Putamen (tissue), 1 donor: ENCODE data around the gene SOX5.

ENCODE experiments used
- DNase-seq: peaks from one replicate; pipeline ENCODE4 v3.0.0-alpha.2; 2016; ENCODE audit warnings: low spot score

The SOX5 gene

GRCh38 chr12:23949348-23950209 is at the start of gene SOX5:
TSS of gene SOX5 (minus strand) at chr12:23949670. CDS start at chr12:23949601, 69 bp downstream.
- DNase-seq: peak; percentile 48

DNA sequence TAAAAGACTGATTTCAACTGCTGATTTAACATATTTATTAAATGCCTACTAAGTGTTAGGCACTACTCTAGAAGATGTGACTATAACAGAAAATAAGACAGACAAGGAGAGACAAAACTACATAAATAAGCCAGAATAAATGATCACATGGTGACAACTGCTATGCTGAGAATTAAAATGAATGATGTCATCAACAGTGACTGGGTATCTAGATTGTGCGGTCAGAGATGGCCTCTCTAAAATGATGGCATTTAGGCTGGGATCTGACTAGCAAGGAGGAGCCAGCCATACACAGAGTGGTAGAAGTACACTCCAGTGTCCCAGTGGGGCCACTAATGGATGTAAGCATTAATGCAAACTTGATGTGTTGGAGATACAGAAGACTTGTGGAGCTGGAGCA is 37.6 kb upstream of the SOX5 start:
- DNase-seq: no peak

GRCh38 chr12:23980826-23981225 is 31.4 kb upstream of the SOX5 start:
- no peak for DNase-seq

DNA sequence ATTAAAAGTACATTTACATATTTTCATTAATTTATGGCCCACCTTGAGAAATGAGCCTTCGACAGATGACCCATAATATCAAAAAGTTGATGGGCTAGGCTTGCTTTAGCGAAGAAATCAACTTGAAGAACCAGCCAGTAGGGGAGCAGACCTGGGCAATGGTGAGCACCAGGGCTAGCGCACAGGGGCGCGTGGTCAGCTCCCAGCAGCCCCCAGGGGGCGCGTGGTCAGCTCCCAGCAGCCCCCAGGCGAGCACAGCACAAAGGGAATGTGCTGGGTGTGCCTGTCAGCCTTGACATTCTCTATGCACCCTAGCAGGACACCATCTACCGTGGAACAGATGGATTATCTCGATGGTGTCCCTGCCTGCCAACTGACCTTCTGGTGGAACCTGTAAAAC is 15.3 kb upstream of the SOX5 start:
- DNase-seq: no peak

GRCh38 chr12:23959826-23960225 is 10.4 kb upstream of the SOX5 start:
- DNase-seq: no peak

- DNase-seq: no peak
Measured at GRCh38 chr12:23954332-23954731, 4.9 kb upstream of the SOX5 start.

DNA sequence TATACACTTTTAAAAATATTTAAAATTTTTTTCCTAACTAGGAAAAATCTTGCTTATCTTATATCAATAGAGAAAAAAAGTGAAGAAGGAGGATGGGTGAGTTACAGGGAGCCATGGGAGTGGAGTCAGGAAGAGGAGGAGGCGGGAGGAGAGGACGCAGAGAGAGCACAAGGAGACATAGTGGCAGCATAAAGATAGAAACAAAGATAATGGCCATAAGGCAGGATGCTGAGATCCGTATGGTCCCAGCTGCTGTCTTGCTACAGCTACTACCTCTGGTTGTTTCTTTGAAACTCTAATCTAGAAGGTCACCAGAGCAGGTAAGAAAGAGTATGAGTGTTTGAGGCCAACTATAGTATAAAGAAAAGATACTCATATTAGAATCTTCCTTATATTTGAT is 2.6 kb upstream of the SOX5 start:
- DNase-seq: no peak

GRCh38 chr12:23950775-23951451 is 1.4 kb upstream of the SOX5 start:
- no peak for DNase-seq

DNA sequence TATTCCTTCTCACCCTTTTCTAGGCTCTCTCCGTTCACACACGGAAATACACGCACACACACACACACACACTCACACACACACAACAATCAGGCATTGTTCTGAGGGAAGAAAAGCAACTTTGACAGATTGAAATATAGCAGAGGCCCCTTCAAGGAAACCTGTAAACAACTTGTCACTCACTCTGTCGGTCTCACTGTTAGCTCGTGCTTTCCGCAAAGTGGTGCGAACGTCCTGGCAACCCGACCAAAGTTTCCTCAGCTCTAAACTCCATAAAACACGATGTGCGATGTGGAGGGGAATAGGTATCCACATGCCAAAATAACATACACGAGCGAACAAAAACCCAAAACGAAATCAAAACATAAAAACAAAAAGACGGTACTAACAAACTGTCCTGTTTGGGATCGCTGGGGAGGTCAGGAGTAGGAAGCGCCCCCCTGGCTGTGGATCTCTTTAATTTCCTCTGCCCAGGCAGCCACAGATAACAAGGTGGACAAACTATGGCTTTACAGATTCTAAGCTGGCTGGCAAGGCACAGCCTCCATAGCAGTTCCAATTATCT is 822 bp upstream of the SOX5 start:
- DNase-seq: peak; percentile 7

DNA sequence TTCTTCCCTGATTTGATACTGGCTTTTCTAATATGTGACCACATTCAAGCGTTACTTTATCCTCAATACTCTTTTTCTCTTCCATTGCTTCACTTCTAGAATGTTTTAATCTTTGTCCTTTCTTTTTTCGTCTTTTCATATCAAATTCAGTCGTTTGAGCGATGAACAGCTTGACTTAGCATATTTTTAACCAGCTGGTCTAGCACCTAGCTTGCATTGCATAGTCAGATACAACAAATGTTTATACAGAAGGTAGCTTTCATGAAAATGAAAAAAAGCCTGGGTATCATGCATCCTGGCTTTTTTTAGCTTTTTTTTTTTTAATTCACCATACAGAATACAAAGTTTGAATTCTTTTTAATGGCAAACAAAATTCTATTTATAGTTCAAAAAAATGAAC is 1.2 kb downstream of the SOX5 start:
- DNase-seq: no peak

DNA sequence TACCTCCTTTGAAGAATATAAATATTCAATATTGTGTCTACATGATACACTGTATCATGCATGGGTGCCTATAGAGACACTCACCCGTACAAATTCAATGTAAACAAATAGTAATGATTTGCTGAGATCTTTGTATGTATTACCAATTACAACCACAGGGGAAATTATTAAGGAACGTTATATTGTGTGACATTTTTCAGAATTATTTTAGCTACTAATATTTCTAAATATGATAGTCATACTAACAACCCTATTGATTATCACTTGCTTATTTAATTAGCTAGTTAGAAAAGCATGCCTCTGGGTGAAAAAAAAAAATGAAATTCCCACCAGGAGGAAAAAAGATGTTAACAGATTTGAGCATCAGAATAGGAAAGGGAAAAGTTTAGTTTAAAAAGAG is 2.1 kb downstream of the SOX5 start:
- DNase-seq: no peak

- no peak for DNase-seq
Measured at GRCh38 chr12:23945249-23945648, 4.2 kb downstream of the SOX5 start.

GRCh38 chr12:23944067-23944466 is 5.4 kb downstream of the SOX5 start:
- peak; percentile 6 for DNase-seq

GRCh38 chr12:23942841-23943240 is 6.6 kb downstream of the SOX5 start:
- DNase-seq: no peak

GRCh38 chr12:23941780-23942179 is 7.7 kb downstream of the SOX5 start:
- DNase-seq: no peak

DNA sequence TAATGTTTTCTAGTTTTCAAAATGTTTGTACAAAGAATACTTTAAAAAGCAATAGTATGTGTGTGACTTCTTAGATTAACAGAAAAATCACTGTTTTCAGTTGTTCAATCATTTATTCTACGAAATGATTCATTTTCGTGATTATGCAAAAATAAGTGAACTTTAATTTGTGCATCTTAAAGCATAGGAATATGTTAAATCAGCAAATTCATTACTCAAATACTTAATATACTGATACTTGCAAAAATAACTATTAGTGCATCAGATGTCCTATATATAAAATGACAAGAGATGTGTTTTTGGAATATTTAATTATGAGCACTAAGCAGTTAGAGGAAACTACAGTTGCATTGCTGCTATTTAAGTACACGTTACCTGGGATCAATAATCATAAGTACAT is 11.0 kb downstream of the SOX5 start:
- DNase-seq: no peak

- no peak for DNase-seq
Measured at GRCh38 chr12:23931176-23931575, 18.3 kb downstream of the SOX5 start.

DNA sequence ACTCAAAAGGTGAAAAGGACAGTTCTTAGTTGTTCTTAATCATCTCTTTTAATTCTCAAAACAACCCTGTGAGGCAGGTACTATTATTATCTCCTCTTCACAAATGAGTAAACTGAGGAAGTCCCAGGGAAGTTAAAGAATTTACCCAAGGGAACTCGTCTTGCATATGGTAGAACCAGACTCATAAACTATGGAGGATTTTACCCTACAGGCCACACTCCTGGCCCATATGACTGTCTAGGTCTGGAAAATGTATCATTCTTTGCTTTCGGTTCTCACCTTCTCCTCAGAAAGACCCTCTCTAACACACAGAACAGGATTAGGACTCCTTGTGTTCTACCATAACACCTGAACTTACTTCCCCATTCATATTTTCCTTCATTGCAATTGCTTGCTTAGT is 18.9 kb downstream of the SOX5 start:
- DNase-seq: no peak

DNA sequence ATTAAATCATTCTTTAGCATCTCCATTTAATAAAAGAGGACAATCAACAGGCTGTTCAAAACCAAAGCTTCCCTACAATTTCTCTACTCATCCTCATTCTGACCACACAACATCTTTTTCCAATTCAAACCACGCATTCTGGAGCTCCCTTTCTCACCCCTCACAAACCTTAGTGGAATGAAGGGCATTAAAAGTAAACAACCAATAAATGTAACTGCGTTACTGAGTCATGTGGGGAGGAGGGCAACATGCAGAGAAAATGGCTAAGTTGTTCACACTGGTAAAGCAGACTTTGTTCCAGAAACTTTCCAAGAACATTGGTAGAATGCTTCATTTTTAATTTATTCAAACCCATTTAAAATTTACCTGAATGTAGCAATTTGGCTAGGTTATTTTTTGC is 19.6 kb downstream of the SOX5 start:
- no peak for DNase-seq

DNA sequence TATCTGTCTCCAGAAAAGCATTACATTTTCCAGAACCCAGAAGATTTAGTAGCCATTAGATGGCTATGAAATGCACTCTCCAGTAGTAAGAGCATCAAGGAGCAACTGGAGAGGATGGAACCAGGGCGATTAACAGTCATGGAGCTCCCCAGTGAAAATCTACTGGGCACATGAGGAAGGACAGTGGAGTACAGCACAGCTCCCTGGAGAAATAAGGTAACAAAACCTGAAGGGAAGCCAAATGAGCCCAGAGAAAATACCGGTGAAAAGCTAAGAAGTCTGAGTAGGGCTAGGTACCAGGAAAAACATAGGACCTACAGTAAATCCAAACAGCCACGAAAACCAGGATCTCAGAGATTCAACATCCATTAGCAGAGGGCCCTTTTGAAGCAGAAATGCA is 21.6 kb downstream of the SOX5 start:
- no peak for DNase-seq

- DNase-seq: no peak
Measured at GRCh38 chr12:23921099-23921856, 28.2 kb downstream of the SOX5 start.

DNA sequence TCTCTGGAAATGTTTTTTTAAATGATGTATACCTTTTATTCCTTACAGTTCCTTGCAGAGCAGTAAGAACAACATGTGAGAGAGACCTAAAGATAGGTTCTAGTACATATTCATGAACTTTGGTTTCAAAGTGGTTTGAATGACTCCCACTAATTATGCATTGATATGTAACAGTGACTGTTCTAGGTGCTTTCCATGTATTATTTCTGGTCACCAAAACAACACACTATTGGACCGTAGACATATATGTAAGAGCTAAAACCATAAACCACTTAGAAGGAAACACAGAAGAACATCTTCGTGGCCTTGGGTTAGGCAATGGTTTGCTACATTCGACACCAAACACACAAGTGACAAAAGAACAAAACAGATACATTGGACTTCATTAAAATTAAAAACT is 37.9 kb downstream of the SOX5 start:
- no peak for DNase-seq

- DNase-seq: no peak
Measured at GRCh38 chr12:23909551-23909950, 39.9 kb downstream of the SOX5 start.
